DMS79 (cell line): ENCODE data around the gene SNX20.

Source experiments
- DNase-seq: peaks from one replicate; lab custom pipeline; 2025; lab: John Stamatoyannopoulos, UW

The SNX20 gene

GRCh38 chr16:50681021-50681885 is at the start of gene SNX20:
Gene SNX20 (minus strand): TSS chr16:50681312. CDS start chr16:50677526, 3,786 bp downstream.
- DNase-seq: no peak

- DNase-seq: no peak
Observed at GRCh38 chr16:50724306-50724705, 43.2 kb upstream of the SNX20 start.

GRCh38 chr16:50722960-50723359 is 41.8 kb upstream of the SNX20 start:
- no peak for DNase-seq

GRCh38 chr16:50722405-50722737 is 41.3 kb upstream of the SNX20 start:
- no peak for DNase-seq

GRCh38 chr16:50721549-50722404 is 40.7 kb upstream of the SNX20 start:
- no peak for DNase-seq

GRCh38 chr16:50719401-50720337 is 38.6 kb upstream of the SNX20 start:
- no peak for DNase-seq

GRCh38 chr16:50718761-50719400 is 37.8 kb upstream of the SNX20 start:
- no peak for DNase-seq

- DNase-seq: no peak
Observed at GRCh38 chr16:50718061-50718760, 37.1 kb upstream of the SNX20 start.

- DNase-seq: no peak
Observed at GRCh38 chr16:50717494-50717893, 36.4 kb upstream of the SNX20 start.

- DNase-seq: no peak
Observed at GRCh38 chr16:50717091-50717490, 36.0 kb upstream of the SNX20 start.

GRCh38 chr16:50712956-50713355 is 31.8 kb upstream of the SNX20 start:
- DNase-seq: no peak

- no peak for DNase-seq
Observed at GRCh38 chr16:50712560-50712898, 31.4 kb upstream of the SNX20 start.

GRCh38 chr16:50711862-50712559 is 30.9 kb upstream of the SNX20 start:
- DNase-seq: peak; percentile 21

- no peak for DNase-seq
Observed at GRCh38 chr16:50711040-50711439, 29.9 kb upstream of the SNX20 start.

GRCh38 chr16:50709980-50710379 is 28.9 kb upstream of the SNX20 start:
- no peak for DNase-seq

- no peak for DNase-seq
Observed at GRCh38 chr16:50709061-50709684, 28.1 kb upstream of the SNX20 start.

GRCh38 chr16:50708373-50709060 is 27.4 kb upstream of the SNX20 start:
- no peak for DNase-seq

- no peak for DNase-seq
Observed at GRCh38 chr16:50706250-50706649, 25.1 kb upstream of the SNX20 start.

GRCh38 chr16:50705436-50706110 is 24.5 kb upstream of the SNX20 start:
- no peak for DNase-seq
